CD14-positive monocyte (primary cell): ENCODE measurements around the gene RPA3. TPM values are rescaled to one million over a fixed set of nuclear protein-coding genes. Genes with fewer than 3 reads are reported as not detected.

Experiments
- DNase-seq, 3 donors: peaks; one replicate each; pipeline ENCODE4 v3.0.0-alpha.2; 2011 to 2022
- H2AFZ ChIP-seq: 2 replicates; pipeline ENCODE4 v1.6.0; 2012; ENCODE audit warnings: mild to moderate bottlenecking, low read depth, low read length, inconsistent platforms; ENCODE audit not compliant: insufficient read depth, poor library complexity, severe bottlenecking
- H3K27ac ChIP-seq, 2 donors: 1 replicate in 1 of 2; 2 replicates in 1 of 2; pipeline ENCODE4 v1.5.1; 2012 to 2013; ENCODE audit warnings: low read length in 2 of 2, control low read depth in 1 of 2, inconsistent platforms in 1 of 2, low read depth in 1 of 2, mild to moderate bottlenecking in 1 of 2
- H3K27me3 ChIP-seq, 2 donors: one replicate each; pipeline versions ENCODE4 v1.6.0 to v1.6.1; 2011 to 2013; ENCODE audit warnings: low read length in 2 of 2; ENCODE audit not compliant: control insufficient read depth in 2 of 2, insufficient read depth in 2 of 2
- H3K36me3 ChIP-seq, 2 donors: replicated peaks in 1 of 2; 1 replicate in 1 of 2; 2 replicates in 1 of 2; pipeline versions ENCODE4 v1.5.1 to v1.6.1; 2012 to 2013; ENCODE audit warnings: low read length in 2 of 2, control low read depth in 1 of 2, inconsistent platforms in 1 of 2, mild to moderate bottlenecking in 1 of 2; ENCODE audit not compliant: insufficient read depth in 2 of 2, control insufficient read depth in 1 of 2
- H3K4me1 ChIP-seq, 2 donors: 1 replicate in 1 of 2; 2 replicates in 1 of 2; pipeline versions ENCODE4 v1.5.1 to v1.6.1; 2012 to 2013; ENCODE audit warnings: low read length in 2 of 2, control low read depth in 1 of 2, inconsistent platforms in 1 of 2, mild to moderate bottlenecking in 1 of 2, moderate library complexity in 1 of 2; ENCODE audit not compliant: insufficient read depth in 2 of 2, control insufficient read depth in 1 of 2
- H3K4me2 ChIP-seq: replicated peaks from 2 replicates; pipeline ENCODE3; 2012; ENCODE audit warnings: low read length, moderate library complexity, mild to moderate bottlenecking; ENCODE audit not compliant: poor library complexity, severe bottlenecking; ENCODE audit errors: extremely low read depth
- H3K4me3 ChIP-seq, 3 experiments: fragments of 200-600 bp in 1 of 3; sonication (generic) in 1 of 3; replicated peaks in 1 of 3; 1 replicate in 2 of 3; 2 replicates in 1 of 3; pipeline ENCODE4 v1.5.1; 2011 to 2013; ENCODE audit warnings: low read length in 3 of 3, mild to moderate bottlenecking in 3 of 3, control low read depth in 2 of 3, low read depth in 2 of 3, inconsistent platforms in 1 of 3, moderate library complexity in 1 of 3
- H3K79me2 ChIP-seq: 2 replicates; pipeline ENCODE4 v1.6.0; 2012; ENCODE audit warnings: mild to moderate bottlenecking, control low read depth, inconsistent platforms, low read length, moderate library complexity; ENCODE audit not compliant: insufficient read depth
- H3K9ac ChIP-seq: 2 replicates; pipeline ENCODE4 v1.6.0; 2017; ENCODE audit warnings: low read length, mild to moderate bottlenecking; ENCODE audit not compliant: insufficient read depth, poor library complexity, severe bottlenecking
- H3K9me3 ChIP-seq, 2 donors: replicated peaks in 1 of 2; 1 replicate in 1 of 2; 2 replicates in 1 of 2; pipeline versions ENCODE4 v1.5.1 to v1.6.1; 2012 to 2013; ENCODE audit warnings: low read length in 2 of 2, control low read depth in 1 of 2; ENCODE audit not compliant: control insufficient read depth in 1 of 2, insufficient read depth in 1 of 2
- H4K20me1 ChIP-seq: 2 replicates; pipeline ENCODE4 v1.6.0; 2012; ENCODE audit warnings: mild to moderate bottlenecking, low read length, control low read depth, moderate library complexity; ENCODE audit not compliant: insufficient read depth
- H3K27ac Mint-ChIP-seq, 7 donors: one replicate each; pipeline ENCODE4 v1.8.0; 2020; ENCODE audit warnings: mild to moderate bottlenecking in 7 of 7, mixed read lengths in 7 of 7, moderate library complexity in 6 of 7, inconsistent platforms in 2 of 7
- H3K27me3 Mint-ChIP-seq, 3 donors: one replicate each; pipeline ENCODE4 v1.8.0; 2021 to 2022; ENCODE audit warnings: low read depth in 3 of 3, mild to moderate bottlenecking in 3 of 3, mixed read lengths in 3 of 3, moderate library complexity in 3 of 3, inconsistent platforms in 1 of 3
- H3K36me3 Mint-ChIP-seq, 2 donors: one replicate each; pipeline ENCODE4 v1.8.0; 2020; ENCODE audit warnings: mixed read lengths in 2 of 2, inconsistent platforms in 1 of 2, mild to moderate bottlenecking in 1 of 2
- H3K4me1 Mint-ChIP-seq: one replicate; pipeline ENCODE4 v1.8.0; 2020; ENCODE audit warnings: mild to moderate bottlenecking, mixed read lengths
- H3K4me3 Mint-ChIP-seq, 2 donors: one replicate each; pipeline ENCODE4 v1.8.0; 2020; ENCODE audit warnings: mild to moderate bottlenecking in 2 of 2, mixed read lengths in 2 of 2, moderate library complexity in 1 of 2
- H3K9me3 Mint-ChIP-seq, 7 donors: one replicate each; pipeline ENCODE4 v1.8.0; 2020 to 2022; ENCODE audit warnings: mixed read lengths in 7 of 7, mild to moderate bottlenecking in 6 of 7, moderate library complexity in 6 of 7, inconsistent platforms in 2 of 7
- CTCF ChIP-seq: fragments of 200-600 bp; IDR thresholded peaks from one replicate; pipeline ENCODE4 v1.8.0; 2022; ENCODE audit warnings: antibody characterized with exemption, mild to moderate bottlenecking
- WGBS: methylation state at CpG from one replicate; pipeline ENCODE4 v1.1.5; 2013; ENCODE audit warnings: missing lambda C conversion rate; ENCODE audit not compliant: insufficient coverage; 5-methylcytosine and 5-hydroxymethylcytosine counted together
- intact Hi-C, 2 donors: fragments of 100-400 bp; cut with micrococcal nuclease; formaldehyde crosslinking; loops; one replicate each; pipeline versions ENCODE4 v1.15.0 to v1.15.1; 2023
- polyA plus RNA-seq, 3 donors: library from polyadenylated mRNA; depleted of rRNA in 1 of 3; unstranded in 2 of 3; stranded (reverse) in 1 of 3; fragments of 300-500 nt in 2 of 3; fragments of >200 nt in 1 of 3; fragmentation: Illumina TruSeq in 2 of 3; gene quantifications; 1 replicate in 2 of 3; 2 replicates in 1 of 3; pipeline ENCODE4 v1.2.3, GENCODE V29; 2012 to 2021

Gene RPA3
- polyA plus RNA-seq, 3 donors = 6.2 to 50.5 (median 44.7) TPM

GRCh38 chr7:7642081-7642480, 76.3 kb downstream of the RPA3 start:
- Mint-ChIP-seq H3K9me3 (peaks cover 0 to 11% (median 2%) of the 10 kb centered on the region in 7 donors), H3K27ac (no peak overlapping the region), H3K27me3 (peaks cover 0 to 2% (median 0%) of the 10 kb centered on the region in 3 donors), H3K4me1 (peaks cover 24% of the 10 kb centered on the region), H3K4me3 (no peak overlapping the region), H3K36me3 (peaks cover 9 to 24% of the 10 kb centered on the region in 2 donors)
- Histone ChIP-seq H3K27ac (no peak overlapping the region), H3K4me3 (no peak overlapping the region), H3K9me3 (peaks cover 0 to 8% of the 10 kb centered on the region in 2 donors), H2AFZ (no peak overlapping the region), H3K9ac (no peak overlapping the region), H3K4me1 (peaks cover 17 to 20% of the 10 kb centered on the region in 2 donors), H4K20me1 (peaks cover 3% of the 10 kb centered on the region), H3K36me3 (peaks cover 0 to 3% of the 10 kb centered on the region in 2 donors), H3K4me2 (no peak overlapping the region), H3K79me2 (peaks cover 50% of the 10 kb centered on the region), H3K27me3 (no peaks in the 10 kb centered on the region)
- WGBS = 100% methylated on average over 1 of the region's 6 CpGs
- no peak for TF ChIP-seq CTCF
- DNase-seq = no peak
- intact Hi-C loops = loop anchor here (10.0 kb wide), 1 partner anchor 77 kb away; the partner anchor contains the start of gene MIOS (in 2 of the 2)

- peak overlapping the region; percentile 97 for H2AFZ ChIP-seq
- peak overlapping the region; percentile 74 to 92 (median 78) for H3K4me3 ChIP-seq
- peaks cover 0 to 5% of the 10 kb centered on the region in 2 donors for H3K9me3 ChIP-seq
- peaks cover 17 to 20% of the 10 kb centered on the region in 2 donors for H3K4me1 ChIP-seq
- H3K27ac ChIP-seq = peak overlapping the region; percentile 70 to 90
- peak overlapping the region; percentile 78 for H3K9ac ChIP-seq
- H3K79me2 ChIP-seq = peaks cover 44% of the 10 kb centered on the region
- TF ChIP-seq CTCF = no peak
- peak in 1 of 3 donors; percentile 8 for DNase-seq
- intact Hi-C loops = loop anchor here (2.0 to 10.0 kb wide), 2 partner anchors 76 to 328 kb away; partner anchors contain the start of genes GLCCI1 (in 2 of the 2) and MIOS (in 2 of the 2)
- H3K36me3 Mint-ChIP-seq = peaks cover 12 to 27% of the 10 kb centered on the region in 2 donors
- H3K4me3 Mint-ChIP-seq = peak overlapping the region; percentile 94 to 98
- peak overlapping the region; percentile 94 to 98 (median 97) for H3K27ac Mint-ChIP-seq
- peaks cover 0 to 2% (median 0%) of the 10 kb centered on the region in 3 donors for H3K27me3 Mint-ChIP-seq
- H4K20me1 ChIP-seq = no peaks in the 10 kb centered on the region
- H3K27me3 ChIP-seq = no peaks in the 10 kb centered on the region
- 6% methylated on average over 13 of the region's 22 CpGs for WGBS
- H3K36me3 ChIP-seq = peaks cover 4 to 8% of the 10 kb centered on the region in 2 donors
- H3K4me2 ChIP-seq = peak overlapping the region; percentile 88
- peaks cover 24% of the 10 kb centered on the region for H3K4me1 Mint-ChIP-seq
- peaks cover 0 to 11% (median 0%) of the 10 kb centered on the region in 7 donors for H3K9me3 Mint-ChIP-seq
These were observed 77.2 kb downstream of the RPA3 start for GRCh38 chr7:7641129-7641663.
